Eye (tissue), 1 donor: Measurements from ENCODE around the gene ELOVL6.
"Not testable (repeated sequence)": the region's sequence is repeated elsewhere in the genome, so short reads cannot be mapped to it uniquely, and the experiment has no call there.

Experiments
- DNase-seq: peaks from one replicate; pipeline ENCODE4 v3.0.0-alpha.2; 2015

Gene ELOVL6, protein sequence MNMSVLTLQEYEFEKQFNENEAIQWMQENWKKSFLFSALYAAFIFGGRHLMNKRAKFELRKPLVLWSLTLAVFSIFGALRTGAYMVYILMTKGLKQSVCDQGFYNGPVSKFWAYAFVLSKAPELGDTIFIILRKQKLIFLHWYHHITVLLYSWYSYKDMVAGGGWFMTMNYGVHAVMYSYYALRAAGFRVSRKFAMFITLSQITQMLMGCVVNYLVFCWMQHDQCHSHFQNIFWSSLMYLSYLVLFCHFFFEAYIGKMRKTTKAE

DNA sequence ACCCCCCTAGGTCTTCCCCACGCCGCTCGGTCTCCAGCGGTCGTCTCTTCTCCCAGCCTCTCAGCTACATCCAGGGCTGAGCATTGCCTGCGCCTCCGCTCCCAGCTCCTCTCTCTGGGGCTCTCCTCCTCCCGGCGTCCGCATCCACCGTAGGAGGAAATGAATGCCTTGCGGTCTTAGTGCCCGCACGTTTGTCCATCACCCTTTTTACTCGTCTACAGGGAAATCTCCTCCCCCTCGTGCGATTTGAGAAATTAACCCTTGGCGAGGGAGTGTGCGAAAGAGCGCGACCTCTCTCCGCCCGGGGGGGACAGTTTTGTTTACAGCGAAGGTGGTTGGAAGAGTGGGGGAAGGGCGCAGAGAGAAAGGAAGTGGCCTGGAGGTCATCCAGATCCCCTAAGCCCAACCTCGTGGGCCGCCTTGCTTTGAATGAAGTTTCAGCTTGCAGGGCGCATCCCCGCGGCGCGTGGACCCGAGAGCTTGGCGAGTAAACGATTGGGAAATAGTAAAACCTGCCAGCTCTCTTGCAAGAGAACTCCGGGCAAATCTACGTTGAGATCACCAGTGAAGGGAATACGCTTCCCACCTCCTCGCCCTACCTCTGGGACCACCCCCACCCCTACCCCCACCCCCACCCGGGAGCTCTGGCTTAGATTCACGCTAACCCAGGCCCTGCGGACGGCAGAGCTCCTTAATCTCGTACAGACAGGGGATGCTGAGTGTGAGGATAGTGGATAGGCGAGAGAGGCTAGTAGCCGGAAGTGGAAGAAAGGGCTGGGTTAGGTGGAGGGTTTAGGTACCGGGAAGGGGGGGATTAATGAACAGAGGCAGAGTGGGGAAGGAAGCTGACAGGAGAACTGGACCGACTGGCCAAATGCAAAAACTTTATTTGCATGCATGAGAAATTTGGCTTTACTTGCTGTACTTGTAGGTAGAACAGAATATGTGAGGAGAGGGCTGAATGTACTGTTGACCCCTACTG lies at the start of gene ELOVL6:
ELOVL6 (minus strand) TSS at position 181 of the 982 bp plus-strand sequence. CDS start 280 bp downstream, outside the sequence.
- DNase-seq: peak; percentile 94

DNA sequence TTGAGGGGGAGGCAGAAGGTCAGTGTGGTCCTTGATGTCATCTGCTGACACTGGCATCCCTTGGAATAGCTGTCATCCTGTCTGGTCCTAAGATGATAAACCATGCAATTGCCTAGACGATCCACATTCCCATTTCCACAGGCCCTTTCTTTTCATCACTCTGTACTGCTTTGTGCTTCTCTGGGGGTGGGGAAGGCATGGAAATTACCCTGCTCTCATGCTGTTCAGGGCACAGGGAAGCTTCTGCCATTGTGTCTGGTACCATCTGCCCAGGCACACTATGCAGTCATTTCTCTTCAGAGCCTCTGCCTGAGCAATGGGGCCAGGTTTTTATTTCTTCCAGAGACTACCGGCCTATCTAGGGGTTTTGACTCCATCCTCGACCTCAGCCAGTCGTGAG lies 49.7 kb upstream of the ELOVL6 start:
- DNase-seq: no peak

DNA sequence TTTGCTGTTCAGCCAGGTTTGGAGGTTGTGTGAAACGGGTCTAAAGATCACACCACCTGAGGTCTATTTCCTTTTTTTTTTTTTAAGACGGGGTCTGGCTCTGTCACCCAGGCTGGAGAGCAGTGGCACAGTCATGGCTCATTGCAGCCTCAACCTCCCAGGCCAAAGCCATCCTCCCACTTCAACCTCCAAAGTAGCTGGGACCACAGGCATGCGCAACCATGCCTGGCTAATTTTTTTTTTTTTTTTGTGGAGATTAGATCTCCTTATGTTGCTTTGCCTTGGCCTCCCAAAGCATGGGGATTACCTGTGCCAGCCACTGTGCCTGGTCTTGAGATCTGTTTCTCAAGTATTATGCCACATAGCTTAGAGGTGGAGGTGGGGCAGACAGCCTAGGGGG lies 49.2 kb upstream of the ELOVL6 start:
- DNase-seq: no peak

DNA sequence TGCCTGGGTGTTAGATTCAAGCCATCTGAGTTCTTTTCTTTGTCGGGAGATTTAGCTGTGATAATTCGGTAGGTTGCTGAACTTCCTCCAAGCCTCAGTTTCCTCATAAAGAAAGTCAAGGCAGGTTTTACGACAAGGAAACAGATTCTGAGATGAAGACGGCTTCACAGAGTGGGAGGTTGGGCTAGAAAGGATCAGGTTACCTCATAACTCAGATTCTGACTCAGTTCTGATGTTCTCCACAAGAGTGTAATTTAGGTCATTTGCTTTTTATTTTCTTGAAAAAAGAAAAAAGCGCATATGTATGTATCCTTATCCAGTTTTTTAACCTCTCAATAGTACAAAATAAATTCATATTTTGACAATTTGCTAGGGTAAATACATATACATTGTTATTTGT lies 47.2 kb upstream of the ELOVL6 start:
- no peak for DNase-seq

DNA sequence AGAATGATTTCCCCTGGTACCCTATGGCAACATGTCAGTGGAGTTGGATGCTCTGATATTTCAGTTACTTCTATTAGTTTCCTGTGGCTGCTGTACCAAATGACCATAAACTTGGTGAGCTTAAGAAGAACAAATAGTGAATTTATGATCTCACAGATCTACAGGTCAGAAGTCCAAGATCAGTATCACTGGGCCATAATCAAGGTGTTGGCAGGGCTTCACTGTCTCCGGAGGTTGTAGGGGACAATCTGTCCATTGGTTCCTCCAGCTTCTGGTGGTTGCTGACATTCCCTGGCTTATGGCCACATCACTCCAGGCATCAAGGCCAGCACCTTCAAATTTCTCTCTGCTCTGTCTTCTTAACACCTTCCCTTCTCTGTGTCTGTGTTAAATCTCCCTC lies 37.9 kb upstream of the ELOVL6 start:
- DNase-seq: no peak

DNA sequence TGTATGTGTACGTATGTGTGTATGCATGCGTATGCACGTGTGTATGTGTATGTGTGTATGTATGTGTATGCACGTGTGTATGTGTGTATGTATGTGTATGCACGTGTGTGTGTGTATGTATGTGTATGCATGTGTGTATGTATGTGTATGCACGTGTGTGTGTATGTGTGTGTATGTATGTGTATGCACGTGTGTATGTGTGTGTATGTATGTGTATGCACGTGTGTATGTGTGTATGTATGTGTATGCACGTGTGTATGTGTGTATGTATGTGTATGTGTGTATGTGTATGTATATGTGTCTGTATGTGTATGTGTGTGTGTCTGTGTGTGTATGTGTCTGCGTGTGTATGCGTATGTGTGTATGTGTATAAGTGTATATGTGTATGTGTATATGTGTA lies 35.2 kb upstream of the ELOVL6 start:
- not testable (repeated sequence) for DNase-seq

DNA sequence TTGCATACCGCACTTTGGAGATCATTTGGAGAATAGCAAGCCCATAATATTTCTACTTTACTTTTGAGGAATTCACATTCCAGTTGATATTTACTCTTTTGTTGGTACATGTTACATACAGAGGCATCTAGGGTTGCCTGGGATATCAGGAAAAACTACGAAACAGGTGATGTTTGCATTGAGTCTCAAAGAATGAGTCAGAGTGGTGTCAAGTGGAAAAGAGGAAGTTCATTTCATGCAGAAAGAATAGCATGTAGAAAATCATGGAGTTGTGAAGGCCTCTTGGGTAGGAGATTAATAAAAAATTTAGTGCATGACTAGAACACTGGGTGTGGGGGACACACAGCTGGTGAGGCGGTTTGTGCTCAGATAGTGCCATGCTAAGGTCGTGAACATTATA lies 33.5 kb upstream of the ELOVL6 start:
- no peak for DNase-seq

DNA sequence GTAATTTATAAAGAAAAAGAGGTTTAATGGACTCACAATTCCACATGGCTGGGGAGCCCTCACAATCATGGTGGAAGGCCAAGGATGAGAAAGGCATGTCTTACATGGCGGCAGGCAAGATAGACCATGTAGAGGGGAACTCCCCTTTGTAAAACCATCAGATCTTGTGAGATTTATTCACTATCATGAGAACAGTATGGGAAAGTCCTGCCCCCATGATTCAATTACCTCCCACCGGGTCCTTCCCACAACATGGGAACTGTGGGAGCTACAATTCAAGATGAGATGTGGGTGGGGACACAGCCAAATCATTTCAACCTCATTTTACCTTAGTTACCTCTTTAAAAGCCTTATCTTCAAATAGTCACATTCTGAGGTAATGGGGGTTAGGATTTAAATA lies 30.9 kb upstream of the ELOVL6 start:
- DNase-seq: no peak

DNA sequence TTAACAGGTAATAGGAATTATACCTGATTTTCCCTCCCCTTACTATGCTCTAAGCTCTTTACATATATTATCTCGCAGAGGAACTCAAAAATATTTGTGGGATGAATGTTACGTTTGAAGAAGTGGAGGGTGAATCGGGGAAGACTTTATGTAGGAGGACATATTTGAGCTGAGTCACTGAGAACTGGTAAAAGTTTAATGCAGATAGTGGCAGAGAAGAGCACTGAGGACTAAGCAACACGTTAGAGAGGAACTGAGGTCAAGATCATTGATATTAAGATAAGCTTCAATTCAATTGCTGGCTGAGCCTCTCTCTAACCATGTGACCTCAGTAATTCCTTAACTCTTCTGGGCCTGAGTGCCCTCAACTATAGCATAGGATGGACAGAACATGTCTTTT lies 26.4 kb upstream of the ELOVL6 start:
- DNase-seq: no peak

DNA sequence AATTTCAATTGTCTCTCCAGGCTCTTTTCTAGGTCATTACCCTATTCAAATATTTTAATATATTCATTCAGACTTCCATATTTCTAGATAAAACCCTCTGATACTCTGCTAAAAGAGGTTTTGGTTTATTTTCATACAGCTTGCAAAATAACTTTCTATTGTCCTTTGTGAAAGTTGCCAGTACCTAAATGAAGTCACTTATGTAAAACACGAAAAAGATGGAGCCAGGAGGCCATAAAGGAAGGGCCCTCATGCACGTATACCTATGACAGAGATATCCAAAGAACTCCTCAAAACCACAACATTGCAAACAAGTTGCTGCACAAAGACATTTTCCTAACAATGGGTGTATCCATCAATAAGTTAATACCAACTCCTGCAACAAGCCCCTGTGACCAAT lies 25.7 kb upstream of the ELOVL6 start:
- DNase-seq: no peak

DNA sequence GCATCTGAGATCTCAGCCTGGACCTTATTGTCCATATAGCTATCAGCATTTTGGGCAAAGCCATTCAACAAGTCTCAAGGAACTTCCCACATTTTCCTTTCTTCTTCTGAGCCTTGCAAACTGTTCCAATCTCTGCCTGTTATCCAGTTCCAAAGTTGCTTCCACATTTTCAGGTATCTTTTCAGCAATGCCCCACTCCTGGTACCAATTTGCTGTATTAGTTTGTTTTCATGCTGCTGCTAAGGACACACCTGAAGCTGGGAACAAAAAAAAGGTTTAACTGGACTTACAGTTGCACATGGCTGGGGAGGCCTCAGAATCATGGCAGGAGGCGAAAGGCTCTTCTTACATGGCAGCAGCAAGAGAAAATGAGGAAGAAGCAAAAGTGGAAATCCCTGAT lies 20.5 kb upstream of the ELOVL6 start:
- DNase-seq: not testable (repeated sequence)

DNA sequence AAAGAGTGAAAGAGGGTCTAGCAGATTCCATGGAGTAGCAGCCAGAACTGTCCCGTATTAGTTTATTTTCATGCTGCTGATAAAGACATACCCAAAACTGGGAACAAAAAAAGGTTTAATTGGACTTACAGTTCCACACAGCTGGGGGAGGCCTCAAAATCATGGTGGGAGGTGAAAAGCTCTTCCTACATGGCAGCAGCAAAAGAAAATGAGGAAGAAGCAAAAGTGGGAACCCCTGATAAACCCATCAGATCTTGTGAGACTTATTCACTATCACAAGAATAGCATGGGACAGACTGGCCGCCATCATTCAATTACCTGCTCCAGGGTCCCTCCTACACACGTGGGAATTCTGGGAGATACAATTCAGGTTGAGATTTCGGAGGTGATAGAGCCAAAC lies 18.8 kb upstream of the ELOVL6 start:
- DNase-seq: not testable (repeated sequence)

DNA sequence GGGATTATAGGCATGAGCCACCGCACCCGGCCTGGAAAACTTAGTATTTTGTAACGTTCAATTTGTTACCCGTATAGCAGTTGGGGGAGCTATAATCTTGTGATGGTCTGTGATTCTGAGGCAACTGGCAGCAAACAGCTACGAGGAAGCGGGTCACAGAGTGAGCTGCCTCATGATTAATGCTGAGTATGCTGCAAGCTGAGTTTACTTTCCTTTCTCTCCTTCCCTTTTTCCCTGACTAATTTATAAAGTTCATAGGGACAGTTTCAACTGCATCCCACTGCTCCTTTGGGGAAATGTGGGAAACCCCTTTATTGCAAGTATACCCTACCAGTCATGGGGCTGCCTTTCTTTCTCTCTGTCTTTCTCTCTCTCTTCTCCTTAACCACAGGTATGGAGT lies 17.7 kb upstream of the ELOVL6 start:
- no peak for DNase-seq

DNA sequence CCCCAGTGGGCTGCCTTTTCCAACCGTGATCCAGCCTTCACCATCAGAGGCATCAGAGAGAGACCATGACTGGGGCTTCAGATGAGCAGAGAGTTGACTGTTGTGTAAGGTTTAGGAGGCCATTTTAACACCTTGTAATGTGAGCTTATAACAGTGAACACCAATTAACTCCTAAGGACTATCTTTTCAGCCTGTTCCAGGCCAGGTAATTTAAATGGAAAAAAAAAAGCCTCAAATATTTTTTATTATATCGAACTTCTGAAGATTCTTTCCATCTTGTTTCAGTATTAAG lies 13.3 kb upstream of the ELOVL6 start:
- no peak for DNase-seq

DNA sequence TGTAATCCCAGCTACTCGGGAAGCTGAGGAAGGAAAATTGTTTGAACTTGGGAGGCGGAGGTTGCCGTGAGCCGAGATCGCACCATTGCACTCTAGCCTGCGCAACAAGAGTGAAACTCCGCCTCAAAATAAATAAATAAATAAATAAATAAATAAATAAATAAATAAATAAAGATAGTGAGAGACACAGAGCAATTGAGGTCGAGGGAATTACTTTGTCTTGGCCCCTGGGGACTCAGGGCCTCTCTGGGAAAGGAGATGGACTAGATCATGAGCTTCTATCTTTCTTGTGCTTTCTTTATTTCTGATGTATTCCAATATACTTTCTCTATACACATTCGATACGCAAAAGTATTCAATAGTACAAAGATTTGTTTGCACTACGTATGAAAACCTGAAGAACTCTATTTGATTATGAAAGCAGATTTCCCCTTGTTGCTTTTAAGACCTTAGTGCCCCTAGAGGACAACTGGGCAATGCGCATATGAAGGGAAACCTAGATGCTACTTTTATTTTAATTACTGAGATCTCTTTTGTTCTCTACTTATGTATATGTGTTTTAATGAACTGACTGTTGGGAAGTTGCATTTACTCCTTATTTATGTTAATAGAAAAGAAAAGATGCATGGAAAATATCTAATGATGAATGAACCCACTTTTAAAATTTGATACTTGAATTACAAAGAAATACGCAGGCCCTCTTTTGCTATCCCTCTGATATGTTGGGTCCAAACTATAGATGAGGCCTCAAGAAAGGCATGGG lies 12.8 kb upstream of the ELOVL6 start:
- peak; percentile 50 for DNase-seq

DNA sequence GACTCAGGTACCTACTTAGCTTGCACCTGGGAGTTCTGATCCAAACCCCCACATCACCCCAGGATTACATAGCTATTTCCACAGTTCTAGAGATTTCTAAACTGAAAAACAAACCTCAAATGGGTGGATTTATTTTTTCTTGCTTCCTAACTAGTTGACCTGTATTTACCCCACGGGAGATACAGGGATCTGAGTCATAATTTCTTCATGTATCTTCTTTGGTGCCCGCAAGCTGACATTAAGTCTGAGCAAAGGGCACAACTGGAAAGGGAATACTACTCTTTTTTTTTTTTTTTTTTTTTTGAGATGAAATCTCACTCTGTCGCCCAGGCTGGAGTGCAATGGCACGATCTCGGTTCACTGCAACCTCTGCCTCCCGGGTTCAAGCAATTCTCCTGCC lies 10.0 kb upstream of the ELOVL6 start:
- no peak for DNase-seq

DNA sequence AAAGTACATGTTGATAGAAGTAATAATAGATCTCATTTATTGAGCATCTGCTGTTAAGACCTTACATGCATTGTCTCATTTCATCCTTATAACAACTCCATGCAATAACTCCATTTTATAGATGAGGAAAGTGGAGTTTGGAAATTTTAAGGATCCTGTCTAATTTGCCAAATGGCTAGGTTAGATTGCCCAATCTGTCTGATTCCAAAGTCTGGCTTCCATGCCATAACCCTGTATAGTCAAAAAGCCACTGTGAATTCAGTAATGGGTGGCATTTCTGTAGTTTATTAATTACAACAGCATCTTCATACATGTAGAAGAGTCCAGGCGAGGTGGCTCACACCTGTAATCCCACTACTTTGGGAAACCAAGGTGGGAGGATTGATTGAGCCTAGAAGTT lies 8.8 kb upstream of the ELOVL6 start:
- DNase-seq: no peak

DNA sequence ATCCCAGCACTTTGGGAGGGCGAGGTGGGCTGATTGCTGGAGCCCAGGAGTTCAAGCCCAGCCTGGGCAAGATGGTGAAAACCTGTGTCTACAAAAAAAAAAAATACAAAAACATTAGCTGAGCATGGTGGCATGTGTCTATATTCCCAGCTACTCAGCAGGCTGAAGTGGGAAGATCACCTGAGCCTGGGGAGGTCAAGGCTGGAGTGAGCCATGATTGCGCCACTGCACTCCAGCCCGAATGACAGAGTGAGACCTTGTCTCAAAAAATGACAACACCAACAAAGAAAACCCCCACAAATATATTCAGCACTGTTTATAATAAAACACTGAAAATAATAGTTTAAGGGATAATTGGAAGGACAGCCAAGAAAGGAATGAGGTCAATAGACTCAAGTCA lies 3.6 kb upstream of the ELOVL6 start:
- no peak for DNase-seq

DNA sequence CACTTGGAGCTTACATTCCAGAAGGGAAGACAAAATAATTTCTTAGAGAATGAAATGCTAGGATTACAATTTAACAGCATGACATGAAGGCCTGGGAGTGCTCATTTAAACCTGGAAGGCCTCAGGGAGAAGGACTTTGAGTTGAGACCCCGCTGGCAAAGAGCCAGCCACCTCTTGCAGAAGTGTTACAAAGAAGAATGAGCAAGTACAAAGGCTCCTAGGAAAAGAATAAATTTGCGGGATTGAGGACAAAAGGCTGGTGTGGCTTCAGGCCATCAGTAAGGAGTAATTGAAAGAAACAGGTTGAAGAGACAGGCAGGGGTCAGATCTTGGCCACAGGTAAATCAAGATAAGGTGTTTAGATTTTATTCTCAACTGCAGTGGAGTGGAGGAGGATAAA lies 3.1 kb upstream of the ELOVL6 start:
- DNase-seq: peak; percentile 40

DNA sequence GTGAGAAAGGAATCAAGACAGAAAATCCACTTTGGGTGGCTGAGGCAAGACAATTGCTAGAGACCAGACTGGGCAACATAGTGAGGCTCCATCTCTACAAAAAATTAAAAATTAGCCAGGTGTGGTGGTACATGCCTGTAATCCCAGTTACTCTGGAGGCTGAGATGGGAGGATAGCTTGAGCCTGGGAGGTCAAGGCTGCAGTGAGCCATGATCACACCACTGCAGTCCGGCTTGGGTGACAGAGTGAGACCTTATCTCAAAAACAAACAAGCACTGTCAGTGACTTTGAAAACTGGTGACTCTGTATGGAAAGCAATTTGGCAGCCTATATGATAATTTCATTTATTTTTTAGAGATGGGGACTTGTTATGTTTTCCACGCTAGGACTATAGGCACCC lies 2.3 kb upstream of the ELOVL6 start:
- DNase-seq: no peak

DNA sequence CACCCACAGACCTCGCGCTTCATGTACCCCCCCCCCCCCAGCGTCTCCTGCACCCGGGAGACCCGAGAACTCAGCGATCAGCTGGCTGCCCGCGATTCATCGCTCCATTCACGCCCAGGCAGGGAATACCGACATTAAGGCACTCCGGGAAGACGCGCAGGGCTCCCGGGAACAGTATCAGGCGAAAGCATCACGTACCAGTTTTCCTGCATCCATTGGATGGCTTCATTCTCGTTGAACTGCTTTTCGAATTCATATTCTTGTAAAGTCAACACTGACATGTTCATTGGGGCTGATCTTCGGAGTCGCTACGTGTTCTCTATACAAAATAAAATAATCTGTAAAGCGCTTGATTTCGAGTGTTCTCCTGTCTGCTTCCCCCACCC lies 373 bp downstream of the ELOVL6 start:
- DNase-seq: no peak

DNA sequence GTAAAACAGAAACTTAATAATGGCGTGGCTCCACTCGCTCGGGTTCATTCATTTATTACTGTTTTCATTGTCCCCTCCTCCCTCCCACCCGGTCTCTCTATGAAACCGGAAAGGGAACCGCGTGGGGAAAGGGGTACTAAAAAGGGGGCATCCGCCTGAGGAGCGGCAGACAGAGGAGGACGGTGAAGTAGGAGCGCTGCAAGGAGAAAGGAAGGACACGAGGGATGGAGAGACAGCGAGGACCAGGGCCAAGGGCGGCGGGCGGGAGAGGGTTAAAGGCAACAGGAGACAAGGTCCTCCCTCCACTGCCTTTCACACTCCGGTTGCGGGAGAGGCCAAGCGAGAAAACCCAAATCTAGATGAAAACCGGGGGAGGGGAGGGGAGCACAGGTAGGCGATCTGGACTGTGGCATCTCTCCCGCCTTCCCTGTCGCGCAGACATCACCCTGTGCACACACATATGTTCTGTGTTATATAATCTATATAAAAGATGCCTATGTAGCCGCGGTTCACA lies 829 bp downstream of the ELOVL6 start:
- peak; percentile 92 for DNase-seq

DNA sequence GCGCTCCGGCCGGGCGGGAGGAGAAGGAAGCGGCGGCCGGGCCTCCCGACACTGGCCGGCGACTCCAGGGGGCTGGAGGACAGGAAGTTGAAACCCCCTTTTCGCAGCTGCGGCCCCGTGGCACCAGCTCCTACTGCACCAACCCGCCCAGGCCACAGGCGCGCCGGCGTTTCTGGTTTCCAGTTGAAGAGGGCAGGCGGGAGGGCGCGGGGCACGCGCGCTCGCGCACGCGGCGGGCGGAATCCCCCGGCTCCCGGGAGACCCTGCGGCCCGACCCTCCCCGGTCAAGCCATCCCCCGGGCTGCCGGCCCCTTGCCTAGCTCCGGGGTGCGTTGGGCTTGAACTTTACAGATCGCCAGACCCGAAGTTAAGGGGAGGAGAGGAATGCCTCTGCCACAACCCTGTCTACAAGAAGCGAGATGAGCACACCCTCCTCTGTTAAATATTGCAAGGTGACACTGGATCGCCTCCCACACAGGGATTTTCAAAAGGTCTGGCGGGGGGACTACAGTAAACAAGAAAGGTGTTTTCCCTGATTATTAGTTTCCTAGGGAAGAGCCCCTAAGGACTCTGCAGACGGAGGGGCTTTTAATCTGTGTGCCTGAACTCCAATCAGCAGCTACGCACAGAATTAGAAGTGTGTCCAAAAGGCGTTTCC lies 1.4 kb downstream of the ELOVL6 start:
- no peak for DNase-seq
